GM12874 (cell line): ENCODE measurements around the gene NCF4.

ENCODE experiments used
- TF ChIP-seq, protein P1 (sequence below): IDR thresholded peaks from 2 replicates; pipeline ENCODE4 v1.5.1; 2011; ENCODE audit warnings: low read depth, mild to moderate bottlenecking, control low read depth, low read length, moderate library complexity; ENCODE audit not compliant: insufficient read depth

Gene NCF4

DNA sequence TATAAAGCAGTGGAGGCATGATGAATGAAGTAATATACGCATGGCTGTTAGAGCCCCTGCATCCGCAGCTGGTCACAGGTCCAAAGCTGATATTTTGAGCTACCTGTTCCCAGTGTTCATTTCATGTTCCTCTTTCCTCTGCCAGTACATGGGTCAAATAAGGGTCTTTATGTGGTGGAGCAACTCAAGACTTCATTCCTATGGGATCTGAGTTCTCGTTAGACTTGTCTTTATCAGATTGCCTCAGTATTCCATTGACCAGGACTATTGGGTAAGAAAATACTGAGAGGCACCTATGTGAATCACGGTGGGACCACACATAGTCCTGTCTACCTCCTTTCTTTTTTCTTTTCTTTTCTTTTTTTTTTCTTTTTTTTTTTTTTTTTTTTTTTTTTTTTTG lies 25.2 kb downstream of the NCF4 start:
- TF ChIP-seq, protein P1, sequence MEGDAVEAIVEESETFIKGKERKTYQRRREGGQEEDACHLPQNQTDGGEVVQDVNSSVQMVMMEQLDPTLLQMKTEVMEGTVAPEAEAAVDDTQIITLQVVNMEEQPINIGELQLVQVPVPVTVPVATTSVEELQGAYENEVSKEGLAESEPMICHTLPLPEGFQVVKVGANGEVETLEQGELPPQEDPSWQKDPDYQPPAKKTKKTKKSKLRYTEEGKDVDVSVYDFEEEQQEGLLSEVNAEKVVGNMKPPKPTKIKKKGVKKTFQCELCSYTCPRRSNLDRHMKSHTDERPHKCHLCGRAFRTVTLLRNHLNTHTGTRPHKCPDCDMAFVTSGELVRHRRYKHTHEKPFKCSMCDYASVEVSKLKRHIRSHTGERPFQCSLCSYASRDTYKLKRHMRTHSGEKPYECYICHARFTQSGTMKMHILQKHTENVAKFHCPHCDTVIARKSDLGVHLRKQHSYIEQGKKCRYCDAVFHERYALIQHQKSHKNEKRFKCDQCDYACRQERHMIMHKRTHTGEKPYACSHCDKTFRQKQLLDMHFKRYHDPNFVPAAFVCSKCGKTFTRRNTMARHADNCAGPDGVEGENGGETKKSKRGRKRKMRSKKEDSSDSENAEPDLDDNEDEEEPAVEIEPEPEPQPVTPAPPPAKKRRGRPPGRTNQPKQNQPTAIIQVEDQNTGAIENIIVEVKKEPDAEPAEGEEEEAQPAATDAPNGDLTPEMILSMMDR = no peak

DNA sequence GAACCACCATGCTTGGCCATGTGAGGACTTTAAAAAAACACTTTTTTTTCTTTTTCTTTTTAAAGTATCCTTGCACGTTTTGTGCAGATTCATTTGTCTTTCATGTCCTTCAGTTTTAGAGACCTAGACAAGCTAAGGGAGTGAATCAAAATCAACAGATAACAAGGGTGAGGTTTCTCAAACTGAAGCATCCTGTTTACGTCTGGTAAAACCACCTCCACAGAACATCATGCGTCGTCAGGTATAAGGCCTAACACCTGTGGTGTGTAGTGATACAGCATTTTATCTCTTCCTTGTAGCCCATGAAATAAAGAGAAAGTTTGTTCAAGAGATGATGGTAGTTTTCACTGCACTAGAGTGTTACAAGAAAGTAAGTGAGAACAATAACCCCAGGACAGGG lies 26.4 kb downstream of the NCF4 start:
- TF ChIP-seq, protein P1 = no peak

DNA sequence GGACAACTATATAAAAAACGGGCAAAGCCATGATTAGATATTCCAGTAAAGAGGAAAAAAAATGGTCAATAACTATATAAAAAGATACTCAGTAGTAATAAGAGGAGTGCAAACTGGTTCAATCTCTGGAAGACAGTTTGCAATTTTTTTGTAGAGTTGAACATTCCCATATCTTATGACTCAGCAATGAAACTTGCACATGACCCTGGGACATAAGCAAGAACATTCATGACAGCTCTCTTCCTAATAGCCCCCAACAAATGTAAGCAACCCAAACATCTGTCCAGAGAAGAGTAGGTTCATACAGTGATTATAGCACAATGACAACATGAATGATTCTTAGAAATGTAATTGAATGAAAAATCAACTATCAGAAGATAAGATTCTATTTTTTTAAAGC lies 30.8 kb downstream of the NCF4 start:
- TF ChIP-seq, protein P1 = no peak

DNA sequence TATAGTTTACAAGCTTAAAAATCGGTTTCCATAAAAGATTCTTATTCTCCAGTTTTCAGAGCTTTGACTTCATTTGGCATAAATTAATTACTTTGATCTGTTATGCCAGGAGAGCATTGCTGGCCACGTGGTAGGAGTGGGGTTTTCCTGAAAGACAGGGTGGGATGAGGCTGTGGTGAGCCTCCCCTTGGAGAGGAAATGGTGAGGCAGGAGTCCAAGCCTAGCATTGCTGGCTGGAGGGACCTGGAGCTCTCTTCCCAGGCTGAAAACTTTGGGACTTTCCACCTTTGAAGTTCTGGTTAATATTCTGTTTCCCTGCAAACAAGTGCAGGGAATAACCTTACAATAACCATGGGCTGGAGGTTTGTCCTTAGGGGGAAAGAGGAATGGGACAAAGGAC lies 31.5 kb downstream of the NCF4 start:
- TF ChIP-seq, protein P1 = no peak

DNA sequence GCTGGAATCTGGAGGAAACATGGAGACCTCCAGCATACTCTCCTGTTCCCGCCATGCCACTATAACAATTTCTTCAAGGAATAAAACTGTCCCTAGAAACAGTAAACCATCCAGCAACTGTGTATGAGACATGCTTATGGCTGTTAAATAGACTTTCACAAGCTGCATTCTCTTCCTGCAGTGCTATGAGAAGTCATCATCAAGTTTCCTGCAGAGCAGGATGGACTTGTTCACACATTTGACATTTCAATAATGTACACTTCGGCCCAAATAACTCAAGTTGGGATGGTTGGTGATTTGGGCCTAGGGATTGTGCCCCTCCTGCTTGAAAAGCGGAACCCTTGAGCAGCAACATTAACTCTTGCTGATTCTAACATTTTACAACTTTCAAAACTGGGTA lies 32.5 kb downstream of the NCF4 start:
- TF ChIP-seq, protein P1 = no peak

DNA sequence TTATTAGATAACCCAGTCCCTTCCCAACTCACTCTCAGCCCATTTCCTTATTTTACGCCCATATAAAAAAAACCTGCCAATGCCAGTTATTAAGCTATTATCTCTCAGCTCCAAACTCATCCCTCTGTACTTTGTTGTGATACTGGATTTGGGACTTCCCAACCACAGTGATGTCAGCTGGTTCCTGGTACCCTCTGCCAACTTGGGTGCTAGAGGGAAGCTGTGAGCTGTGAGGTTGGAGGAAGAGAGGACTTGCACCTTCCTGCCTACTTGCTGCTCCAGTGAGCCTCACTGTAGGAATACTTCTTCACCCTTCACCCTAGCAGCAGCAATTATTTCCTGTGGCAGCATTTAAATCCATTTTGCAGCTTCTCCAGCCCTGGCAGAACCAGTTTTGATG lies 33.5 kb downstream of the NCF4 start:
- TF ChIP-seq, protein P1 = no peak

DNA sequence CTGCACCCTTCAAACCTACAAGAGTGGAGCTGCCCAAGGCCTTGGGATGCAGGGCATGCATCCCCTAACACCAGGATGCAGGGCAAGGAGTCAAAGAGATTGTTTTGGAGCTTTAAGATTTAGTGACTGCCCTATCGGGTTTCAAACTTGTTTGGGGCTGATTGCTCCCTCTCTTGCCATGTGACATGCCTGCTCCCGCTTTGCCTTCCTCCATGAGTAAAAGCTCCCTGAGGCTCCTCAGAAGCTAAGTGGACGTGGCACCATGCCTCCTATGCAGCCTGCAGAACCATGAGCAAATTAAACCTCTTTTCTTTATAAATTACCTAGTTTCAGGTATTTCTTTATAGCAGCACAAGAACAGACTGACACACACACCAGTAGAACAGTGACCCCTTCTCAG lies 36.8 kb downstream of the NCF4 start:
- TF ChIP-seq, protein P1 = no peak

DNA sequence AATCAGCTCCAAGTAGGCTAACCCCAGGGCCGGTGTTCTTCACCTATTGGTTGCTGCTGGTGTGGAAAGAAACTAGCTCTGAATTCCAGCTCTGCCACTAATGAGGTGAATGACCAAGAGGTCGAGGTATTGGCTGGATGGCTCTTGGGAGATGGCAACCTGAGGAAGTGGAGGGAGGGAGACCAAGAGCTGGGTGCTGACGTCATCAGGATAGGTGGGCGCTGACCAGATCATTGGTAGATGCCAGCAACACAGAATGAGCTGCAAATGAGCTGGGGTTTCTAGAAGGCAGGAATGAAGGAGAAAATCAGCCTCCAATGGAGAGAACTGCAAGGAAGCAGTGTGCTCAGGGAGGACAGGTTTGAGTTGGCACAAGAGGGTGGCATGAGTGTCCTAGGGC lies 37.9 kb downstream of the NCF4 start:
- TF ChIP-seq, protein P1 = no peak
